ENCODE data around the gene CFD.
"Not testable (repeated sequence)": the region's sequence is repeated elsewhere in the genome, so short reads cannot be mapped to it uniquely, and the experiment has no call there.

CFD gene

DNA sequence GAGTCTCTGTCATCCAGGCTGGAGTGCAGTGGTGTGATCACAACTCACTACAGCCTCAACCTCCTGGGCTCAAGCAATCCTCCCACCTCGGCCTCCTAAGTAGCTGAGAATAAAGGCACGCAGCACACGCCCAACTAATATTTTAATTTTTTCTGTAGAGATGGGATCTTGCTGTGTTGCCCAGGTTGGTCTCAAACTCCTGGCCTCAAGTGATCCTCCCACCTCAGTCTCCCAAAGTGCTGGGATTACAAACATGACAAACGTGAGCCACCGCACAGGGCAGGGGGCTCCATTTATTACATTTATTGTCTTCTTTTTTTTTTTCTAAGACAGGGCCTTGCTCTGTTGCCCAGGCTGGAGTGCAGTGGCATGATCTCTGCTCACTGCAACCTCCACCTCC lies 39.3 kb upstream of the CFD start:
- H3K9me3 Mint-ChIP-seq: peaks cover 12% of the 10 kb centered on the region
- not testable (repeated sequence) for H3K4me1 Mint-ChIP-seq, ATAC-seq, H3K4me3 Mint-ChIP-seq, DNase-seq, H3K27ac Mint-ChIP-seq
- H3K27me3 Mint-ChIP-seq: peaks cover 17% of the 10 kb centered on the region
- peaks cover 11% of the 10 kb centered on the region for H3K36me3 Mint-ChIP-seq (ENCODE audit: low read depth)

DNA sequence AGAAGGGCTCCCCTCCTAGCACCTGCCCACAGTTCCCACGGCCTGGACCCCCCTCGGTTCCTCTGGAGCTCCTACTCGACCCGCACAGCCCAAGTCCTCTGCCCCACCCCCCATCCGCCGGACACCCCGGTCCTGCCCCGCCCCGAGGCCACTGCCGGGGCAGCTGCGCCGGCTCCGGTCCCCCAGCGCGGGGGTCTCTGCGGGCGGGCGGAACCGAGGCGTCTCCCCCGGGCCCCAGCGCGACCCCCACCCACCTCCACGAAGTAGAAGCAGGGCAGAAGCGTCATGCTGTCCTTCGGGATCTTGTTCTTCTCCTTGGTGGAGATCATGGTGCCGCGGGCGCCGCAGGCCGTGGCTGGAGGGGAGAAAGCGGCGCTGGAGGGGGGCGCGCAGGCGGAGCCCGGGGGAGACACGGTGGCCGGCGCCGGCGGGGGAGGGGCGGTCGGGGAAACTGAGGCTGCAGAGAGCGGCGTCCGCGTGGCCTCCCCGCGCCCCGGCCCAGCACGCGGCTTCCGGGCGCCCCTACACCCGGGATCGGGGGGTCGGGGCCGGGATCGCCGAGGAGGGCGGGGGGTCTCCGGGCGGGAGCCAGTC lies 38.1 kb upstream of the CFD start:
- ATAC-seq (no peak), DNase-seq (no peak)
- H3K27me3 Mint-ChIP-seq: peaks cover 17% of the 10 kb centered on the region
- peaks cover 5% of the 10 kb centered on the region for H3K9me3 Mint-ChIP-seq
- H3K4me1 Mint-ChIP-seq: no peaks in the 10 kb centered on the region
- peaks cover 4% of the 10 kb centered on the region for H3K36me3 Mint-ChIP-seq (ENCODE audit: low read depth)
- H3K4me3 Mint-ChIP-seq: no peak overlapping the region
- no peak overlapping the region for H3K27ac Mint-ChIP-seq

DNA sequence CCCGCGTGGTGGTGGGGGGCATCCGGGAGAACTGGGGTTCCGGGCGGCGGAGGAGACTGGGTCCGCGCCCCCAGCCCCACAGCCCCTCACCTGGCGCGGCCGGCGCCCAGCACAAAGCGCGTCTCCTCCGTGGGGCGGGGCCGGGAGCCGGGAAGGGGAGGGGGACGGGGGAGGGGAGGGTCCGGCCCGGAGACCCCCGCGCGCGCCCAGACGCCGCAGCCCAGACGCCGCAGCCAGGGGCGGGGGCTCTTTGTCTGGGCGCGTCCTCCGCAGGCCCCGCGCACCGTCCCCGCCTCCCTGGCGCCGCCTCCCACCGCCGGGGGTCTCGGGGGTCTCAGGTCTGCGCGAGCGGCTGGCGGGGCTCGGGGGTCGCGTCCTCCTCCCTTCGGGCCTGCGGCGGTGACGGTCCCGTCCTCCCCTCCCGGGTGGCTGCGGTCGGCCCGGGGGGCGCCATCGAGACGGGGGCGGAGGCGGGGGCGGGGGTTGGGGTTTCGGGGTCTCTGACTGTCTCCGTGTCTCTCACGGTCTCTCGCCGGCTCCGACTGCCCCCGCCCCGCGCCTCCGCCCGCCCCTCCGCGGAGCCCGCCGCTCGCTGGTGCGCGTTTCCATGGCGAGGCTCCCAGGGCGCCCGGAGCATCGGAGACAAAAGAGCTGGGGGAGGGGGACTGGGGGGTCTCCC lies 37.5 kb upstream of the CFD start, which contains the start of gene PLPPR3:
Gene PLPPR3 (minus strand): TSS at position 131 of the 679 bp plus-strand sequence. CDS start 396 bp downstream, outside the sequence.
- no peak for DNase-seq
- ATAC-seq: no peak
- Mint-ChIP-seq H3K27ac (no peak within 1 kb of the TSS), H3K36me3 (ENCODE audit: low read depth) (no peaks in the 10 kb centered on the region), H3K4me1 (no peaks in the 10 kb centered on the region), H3K9me3 (no peaks in the 10 kb centered on the region), H3K4me3 (no peak within 1 kb of the TSS), H3K27me3 (peaks cover 17% of the 10 kb centered on the region)

DNA sequence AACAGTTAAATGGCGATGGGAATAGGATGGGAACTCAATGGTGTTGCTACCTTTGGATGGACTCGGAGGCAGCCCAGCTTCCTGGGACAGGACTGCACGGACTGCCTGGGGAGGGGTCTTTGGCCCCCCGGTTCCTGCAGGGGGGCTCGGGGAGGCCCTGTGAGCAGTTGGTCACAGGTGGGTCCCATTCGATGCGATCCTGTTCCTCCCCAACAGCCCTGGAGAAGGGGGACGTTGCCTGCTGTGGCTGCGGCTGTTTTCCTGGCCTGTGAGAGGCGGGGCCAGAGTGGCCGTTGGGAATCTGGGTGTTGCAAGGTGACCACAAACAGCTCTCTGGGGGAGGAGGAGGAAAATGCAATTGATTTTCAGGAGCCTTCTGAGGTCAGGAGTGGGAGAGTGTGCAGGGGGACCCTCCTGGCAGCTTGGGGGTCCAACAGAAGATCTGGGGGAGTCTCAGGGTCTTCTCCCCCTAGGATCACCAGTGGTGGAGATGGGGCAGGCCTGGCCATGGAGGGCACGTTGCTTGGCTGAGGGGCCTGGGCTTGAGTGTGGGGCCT lies 35.8 kb upstream of the CFD start:
- Mint-ChIP-seq H3K27me3 (peaks cover 17% of the 10 kb centered on the region), H3K4me1 (no peaks in the 10 kb centered on the region), H3K36me3 (ENCODE audit: low read depth) (no peaks in the 10 kb centered on the region), H3K9me3 (no peaks in the 10 kb centered on the region), H3K27ac (no peak overlapping the region), H3K4me3 (no peak overlapping the region)
- DNase-seq (no peak), ATAC-seq (no peak)

DNA sequence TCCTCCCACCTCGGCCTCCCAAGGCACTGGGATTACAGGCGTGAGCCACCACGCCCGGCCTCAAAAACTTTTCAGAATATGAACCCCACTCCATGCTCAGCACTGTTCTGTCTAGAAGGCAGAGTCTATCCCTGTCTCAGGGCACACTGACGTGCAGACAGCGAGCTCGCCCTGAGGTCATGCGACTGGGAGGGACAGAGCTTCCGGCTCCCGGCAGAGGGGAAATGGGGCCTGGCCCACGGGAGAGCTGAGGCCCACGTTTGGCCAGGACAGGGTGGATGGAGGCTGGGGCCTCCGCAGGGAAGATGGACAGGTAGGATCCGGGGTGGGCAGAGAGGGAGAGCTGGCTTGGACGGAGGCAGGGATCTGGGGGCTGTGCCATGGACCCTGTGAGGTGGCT lies 34.6 kb upstream of the CFD start:
- no peak for DNase-seq
- ATAC-seq: no peak
- Mint-ChIP-seq H3K36me3 (ENCODE audit: low read depth) (no peaks in the 10 kb centered on the region), H3K4me1 (no peaks in the 10 kb centered on the region), H3K27ac (no peak overlapping the region), H3K9me3 (no peaks in the 10 kb centered on the region), H3K4me3 (no peak overlapping the region), H3K27me3 (peaks cover 17% of the 10 kb centered on the region)

DNA sequence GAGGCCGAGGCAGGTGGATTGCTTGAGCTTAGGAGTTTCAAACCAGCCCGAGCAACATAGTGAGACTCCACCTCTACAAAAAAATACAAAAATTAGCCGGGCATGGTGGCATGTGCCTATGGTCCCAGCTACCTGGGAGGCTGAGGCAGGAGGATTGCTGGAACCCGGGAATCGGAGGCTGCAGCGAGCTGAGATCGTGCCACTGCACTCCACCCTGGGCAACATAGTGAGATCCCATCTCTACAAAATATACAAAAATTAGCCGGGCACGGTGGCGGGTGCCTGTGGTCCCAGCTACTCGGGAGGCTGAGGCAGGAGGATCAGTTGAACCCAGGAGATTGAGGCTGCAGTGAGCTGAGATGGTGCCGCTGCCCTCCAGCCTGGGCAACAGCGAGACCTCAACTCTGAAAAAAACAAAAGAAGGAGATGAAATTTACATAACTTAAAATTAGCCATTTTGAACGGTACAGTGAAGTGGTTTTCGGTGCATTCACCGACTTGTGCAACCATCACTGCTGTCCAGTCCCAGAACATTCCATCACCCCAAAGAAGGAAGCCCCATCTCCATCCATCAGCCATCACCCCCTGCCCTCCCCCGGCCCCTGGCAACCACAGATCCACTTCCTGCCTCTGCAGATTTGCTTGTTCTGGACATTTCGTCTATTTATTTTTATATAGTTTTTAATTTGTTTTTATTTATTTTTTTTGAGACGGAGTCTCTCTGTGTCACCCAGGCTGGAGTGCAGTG lies 33.4 kb upstream of the CFD start:
- DNase-seq (no peak), ATAC-seq (no peak)
- Mint-ChIP-seq H3K36me3 (ENCODE audit: low read depth) (no peaks in the 10 kb centered on the region), H3K27ac (no peak overlapping the region), H3K4me1 (no peaks in the 10 kb centered on the region), H3K9me3 (no peaks in the 10 kb centered on the region), H3K27me3 (peaks cover 22% of the 10 kb centered on the region), H3K4me3 (no peak overlapping the region)

DNA sequence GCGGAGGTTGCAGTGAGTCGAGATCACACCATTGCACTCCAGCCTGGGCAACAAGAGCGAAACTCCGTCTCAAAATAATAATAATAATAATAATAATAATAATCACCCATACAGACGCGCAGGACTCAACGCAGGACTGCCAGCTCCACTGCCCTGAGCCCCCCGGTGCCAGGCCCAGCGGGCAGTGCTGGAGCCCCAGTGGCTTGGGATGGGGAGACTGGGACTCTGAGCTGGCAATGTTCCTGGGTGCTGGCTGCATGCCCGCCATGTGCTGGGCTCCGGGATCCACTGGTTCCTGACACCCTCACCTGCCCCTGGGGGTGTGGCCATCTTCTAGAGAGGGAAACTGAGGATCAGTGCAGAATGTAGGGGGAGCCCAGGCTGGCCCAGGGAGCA lies 32.2 kb upstream of the CFD start:
- H3K9me3 Mint-ChIP-seq: no peaks in the 10 kb centered on the region
- no peak for ATAC-seq
- DNase-seq: no peak

DNA sequence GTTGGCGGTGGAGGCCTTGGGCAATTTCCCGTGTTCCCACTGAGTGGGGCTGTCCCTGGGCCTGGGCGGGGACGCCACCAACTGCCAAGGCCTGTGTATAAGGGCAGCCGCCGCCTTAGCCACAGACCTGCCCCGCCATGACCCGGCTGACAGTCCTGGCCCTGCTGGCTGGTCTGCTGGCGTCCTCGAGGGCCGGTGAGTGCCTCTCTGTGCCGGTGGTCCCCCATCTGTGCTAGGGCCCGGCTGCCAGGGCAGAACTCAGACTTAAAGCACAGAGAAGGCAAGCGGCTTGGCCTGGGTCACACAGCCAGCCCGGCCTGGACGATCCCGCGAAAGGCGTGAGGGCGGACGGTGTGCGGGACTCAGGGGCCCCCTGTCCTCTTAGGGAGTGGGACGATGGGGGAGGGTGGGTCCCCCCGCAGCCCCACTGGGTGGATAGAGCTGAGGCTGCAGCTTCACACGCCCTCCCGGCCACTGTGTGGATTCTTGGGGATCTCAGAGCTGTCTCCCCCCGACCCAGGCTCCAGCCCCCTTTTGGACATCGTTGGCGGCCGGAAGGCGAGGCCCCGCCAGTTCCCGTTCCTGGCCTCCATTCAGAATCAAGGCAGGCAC lies 31.6 kb upstream of the CFD start, which contains the start of gene AZU1:
Gene AZU1 (plus strand): TSS at position 128 of the 612 bp plus-strand sequence. CDS start 10 bp downstream, at position 138.
- ATAC-seq: no peak
- Mint-ChIP-seq H3K9me3 (no peaks in the 10 kb centered on the region), H3K4me1 (no peaks in the 10 kb centered on the region), H3K36me3 (ENCODE audit: low read depth) (no peaks in the 10 kb centered on the region), H3K27me3 (peaks cover 19% of the 10 kb centered on the region), H3K4me3 (no peak within 1 kb of the TSS), H3K27ac (no peak within 1 kb of the TSS)
- DNase-seq: no peak

More for the DNA sequence above, 32.2 kb upstream of the CFD start:
- Mint-ChIP-seq H3K36me3 (ENCODE audit: low read depth) (no peaks in the 10 kb centered on the region), H3K4me1 (no peaks in the 10 kb centered on the region), H3K27me3 (peaks cover 22% of the 10 kb centered on the region), H3K27ac (no peak overlapping the region), H3K4me3 (no peak overlapping the region)

DNA sequence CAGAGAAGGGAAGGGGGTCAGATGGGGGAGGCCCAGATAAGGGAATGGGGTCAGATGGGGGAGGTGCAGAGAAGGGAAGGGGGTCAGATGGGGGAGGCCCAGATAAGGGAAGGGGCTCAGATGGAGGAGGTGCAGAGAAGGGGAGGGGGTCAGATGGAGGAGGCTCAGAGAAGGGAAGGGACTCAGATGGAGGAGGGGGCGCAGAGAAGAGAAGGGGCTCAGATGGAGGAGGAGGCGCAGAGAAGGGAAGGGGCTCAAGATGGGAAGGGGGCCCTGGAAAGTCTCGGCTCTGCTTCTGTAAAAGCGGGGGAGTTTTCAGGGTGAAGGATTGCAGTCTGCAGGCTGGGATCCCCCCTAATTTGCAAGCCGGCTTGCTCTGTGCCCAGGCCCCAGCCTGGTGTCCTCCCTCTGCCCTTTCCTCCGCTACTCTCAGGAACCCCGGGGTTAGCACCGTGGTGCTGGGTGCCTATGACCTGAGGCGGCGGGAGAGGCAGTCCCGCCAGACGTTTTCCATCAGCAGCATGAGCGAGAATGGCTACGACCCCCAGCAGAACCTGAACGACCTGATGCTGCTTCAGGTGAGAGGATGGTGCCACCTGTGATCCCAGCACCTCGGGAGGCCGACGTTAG lies 30.2 kb upstream of the CFD start:
- Mint-ChIP-seq H3K9me3 (no peaks in the 10 kb centered on the region), H3K27ac (no peak overlapping the region), H3K4me1 (no peaks in the 10 kb centered on the region), H3K4me3 (no peak overlapping the region), H3K36me3 (ENCODE audit: low read depth) (no peaks in the 10 kb centered on the region), H3K27me3 (peaks cover 8% of the 10 kb centered on the region)
- no peak for DNase-seq
- ATAC-seq: no peak

DNA sequence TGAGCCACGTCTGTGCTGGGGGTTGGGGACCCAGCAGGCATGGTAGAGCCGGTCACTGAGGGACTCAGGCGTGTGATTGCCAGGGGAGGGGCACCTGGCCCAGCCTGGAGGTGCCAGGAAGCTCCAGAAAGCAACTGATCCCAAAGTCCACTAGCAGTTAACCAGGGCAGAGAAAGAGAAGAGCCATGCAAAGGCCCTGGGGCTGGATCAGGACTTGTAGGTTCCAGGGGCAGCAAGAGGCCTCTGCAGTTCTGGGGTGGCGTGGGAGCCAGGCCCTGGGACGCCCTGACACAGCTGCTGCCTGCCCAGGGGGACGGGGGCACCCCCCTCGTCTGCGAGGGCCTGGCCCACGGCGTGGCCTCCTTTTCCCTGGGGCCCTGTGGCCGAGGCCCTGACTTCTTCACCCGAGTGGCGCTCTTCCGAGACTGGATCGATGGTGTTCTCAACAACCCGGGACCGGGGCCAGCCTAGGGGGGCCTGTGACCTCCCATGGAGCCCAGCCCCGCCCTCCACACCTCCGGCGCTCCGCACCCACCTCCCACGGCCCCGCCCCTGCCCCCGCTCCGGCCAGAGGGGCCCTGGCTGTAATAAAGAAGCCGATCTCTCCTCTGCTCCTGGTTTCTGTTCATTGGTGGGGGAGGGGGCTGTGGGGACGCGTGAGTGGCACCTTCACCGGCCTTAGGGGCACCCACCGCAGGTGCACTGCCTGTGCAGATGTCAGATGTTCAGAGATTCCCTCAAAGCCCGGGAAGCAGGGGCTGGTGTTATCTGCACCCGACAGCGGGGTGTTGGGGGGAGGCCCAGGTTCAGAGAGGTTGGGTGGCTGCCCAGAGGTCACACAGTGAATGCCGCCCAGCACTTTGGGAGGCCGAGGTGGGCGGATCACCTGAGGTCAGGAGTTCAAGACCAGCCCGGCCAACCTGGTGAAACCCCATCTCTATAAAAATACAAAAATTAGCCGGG lies 27.8 kb upstream of the CFD start:
- Mint-ChIP-seq H3K27ac (no peak overlapping the region), H3K9me3 (no peaks in the 10 kb centered on the region), H3K27me3 (peaks cover 11% of the 10 kb centered on the region), H3K36me3 (ENCODE audit: low read depth) (no peaks in the 10 kb centered on the region), H3K4me1 (no peaks in the 10 kb centered on the region), H3K4me3 (no peak overlapping the region)
- DNase-seq (no peak), ATAC-seq (no peak)

DNA sequence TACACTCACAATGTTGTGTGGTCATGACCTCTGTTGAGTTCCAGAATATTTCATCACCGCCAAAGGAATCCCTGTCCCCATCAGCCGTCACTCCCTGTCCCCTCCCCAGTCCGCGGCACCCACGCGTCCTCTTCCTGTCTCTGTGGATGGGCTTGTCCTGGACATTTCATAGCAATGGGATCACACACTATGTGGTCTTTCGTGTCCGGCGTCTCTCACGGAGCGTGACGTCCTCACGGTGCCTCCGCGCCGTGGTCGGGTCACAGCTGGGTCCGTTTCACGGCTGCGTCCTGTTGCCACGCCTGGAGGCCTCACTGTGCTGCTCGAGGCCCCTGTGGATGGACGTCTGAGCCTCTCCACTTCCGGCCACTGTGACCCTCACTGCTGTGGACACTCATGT lies 25.2 kb upstream of the CFD start:
- no peaks in the 10 kb centered on the region for H3K4me1 Mint-ChIP-seq
- no peaks in the 10 kb centered on the region for H3K9me3 Mint-ChIP-seq
- peaks cover 11% of the 10 kb centered on the region for H3K27me3 Mint-ChIP-seq
- H3K4me3 Mint-ChIP-seq: no peak overlapping the region
- no peaks in the 10 kb centered on the region for H3K36me3 Mint-ChIP-seq (ENCODE audit: low read depth)
- no peak overlapping the region for H3K27ac Mint-ChIP-seq
- ATAC-seq (no peak), DNase-seq (no peak)

DNA sequence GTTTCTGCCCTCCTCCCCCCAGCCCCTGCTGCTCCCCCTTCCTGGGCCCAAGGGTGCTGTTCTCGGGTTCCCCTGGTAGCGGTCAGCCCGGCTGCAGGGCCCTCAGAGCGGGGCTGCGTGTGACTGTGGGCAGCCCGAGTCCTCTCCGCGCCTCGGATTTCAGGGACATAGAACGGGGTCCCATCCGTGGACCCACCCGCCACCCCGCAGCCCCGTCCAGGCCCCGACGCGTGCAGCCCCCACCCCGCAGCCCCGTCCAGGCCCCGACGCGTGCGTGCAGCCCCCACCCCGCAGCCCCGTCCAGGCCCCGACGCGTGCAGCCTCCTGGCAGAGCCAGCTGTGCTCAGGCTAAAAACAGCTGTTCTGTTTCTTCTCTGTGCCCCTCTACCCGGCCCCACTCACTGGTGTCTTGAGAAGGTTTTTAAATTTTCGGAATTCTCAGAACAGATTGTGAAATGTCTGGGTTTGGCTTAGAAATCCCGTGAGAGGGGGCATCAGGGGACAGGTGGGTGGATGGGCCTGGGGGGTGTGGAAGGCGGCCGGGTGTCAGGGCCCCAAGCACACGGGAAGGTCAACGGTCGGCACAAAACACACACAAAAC lies 24.2 kb upstream of the CFD start:
- ATAC-seq (no peak), DNase-seq (no peak)
- H3K36me3 Mint-ChIP-seq (ENCODE audit: low read depth): no peaks in the 10 kb centered on the region
- no peak overlapping the region for H3K27ac Mint-ChIP-seq
- no peaks in the 10 kb centered on the region for H3K9me3 Mint-ChIP-seq
- H3K4me1 Mint-ChIP-seq: no peaks in the 10 kb centered on the region
- H3K27me3 Mint-ChIP-seq: peaks cover 11% of the 10 kb centered on the region
- no peak overlapping the region for H3K4me3 Mint-ChIP-seq

All from activated naive CD8-positive, alpha-beta T cell treated with anti-CD3 and anti-CD28 coated beads, Interleukin-2, amount 50 U/mL, for 24 hours (primary cell).